ENCODE results near the gene C9.

DNA sequence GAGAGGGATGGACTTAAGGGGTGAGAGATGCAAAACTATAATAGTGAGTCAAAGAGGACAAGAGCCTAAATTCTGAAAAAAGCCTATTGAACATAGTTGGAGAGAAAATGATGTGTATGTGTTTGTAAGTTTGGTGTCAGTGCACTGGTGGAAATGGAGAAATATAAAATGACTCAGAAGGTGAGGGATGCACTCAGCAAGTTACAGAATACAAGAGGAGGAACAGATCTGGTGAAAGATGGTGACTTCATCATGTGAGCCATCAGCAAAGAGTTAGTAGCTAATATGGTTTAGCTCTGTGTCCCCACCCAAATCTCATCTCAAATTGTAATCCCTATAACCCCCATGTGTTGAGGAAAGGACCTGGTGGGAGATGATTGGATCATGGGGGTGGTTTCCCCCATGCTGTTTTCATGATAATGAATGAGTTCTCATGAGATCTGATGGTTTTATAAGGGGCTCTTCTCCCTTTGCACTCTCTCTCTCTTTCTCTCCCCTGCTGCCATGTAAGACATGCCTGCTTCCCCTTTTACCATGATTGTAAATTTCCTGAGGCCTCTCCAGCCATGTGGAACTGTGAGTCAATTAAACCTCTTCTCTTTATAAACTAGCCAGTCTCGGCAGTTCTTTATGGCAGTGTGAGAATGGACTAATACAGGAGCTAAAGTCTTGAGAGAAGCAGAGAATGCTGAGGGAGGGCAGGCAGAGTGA lies 114.6 kb downstream of the C9 start:
- no peak for TF ChIP-seq CTCF (IDR thresholded peaks at IDR 0.05)
- no peak for TF ChIP-seq POLR2A (IDR thresholded peaks at IDR 0.05)
- no peak for TF ChIP-seq EP300 (IDR thresholded peaks at IDR 0.05; ENCODE audit: low read depth)

All from transverse colon (tissue), 3 donors.